HepG2 (cell line): ENCODE measurements around the gene FAM118A. TPM values are rescaled to one million over a fixed set of nuclear protein-coding genes. Genes with fewer than 3 reads are reported as not detected.
A peak's percentile ranks its signal among the peaks of the same experiment; 100 is the strongest.

Experiments
- CENPBD1 ChIP-seq: sonication (generic); formaldehyde crosslinking; IDR thresholded peaks from 2 replicates; pipeline ENCODE4 v1.8.0; 2022; ENCODE audit warnings: missing genetic modification reagents, low read depth, mild to moderate bottlenecking, borderline replicate concordance
- DRAP1 ChIP-seq: IDR thresholded peaks from 2 replicates; pipeline ENCODE4 v1.6.1; 2016; ENCODE audit warnings: missing genetic modification reagents, missing compliant biosample characterization
- ETV6 ChIP-seq: sonication (generic); formaldehyde crosslinking; conservative IDR thresholded peaks from 2 replicates; pipeline ENCODE4 v1.4.0; 2020; ENCODE audit warnings: missing genetic modification reagents
- KIAA2018 ChIP-seq: sonication (generic); formaldehyde crosslinking; IDR thresholded peaks from 2 replicates; pipeline ENCODE4 v1.5.0; 2020; ENCODE audit warnings: mild to moderate bottlenecking, missing genetic modification reagents, borderline replicate concordance
- MNT ChIP-seq: fragments of 450-650 bp; IDR thresholded peaks from 2 replicates; pipeline ENCODE4 v1.6.1; 2016
- RFX1 ChIP-seq: fragments of 450-650 bp; IDR thresholded peaks from 2 replicates; pipeline ENCODE4 v1.6.1; 2017
- TARDBP ChIP-seq: sonication (generic); formaldehyde crosslinking; IDR thresholded peaks from 2 replicates; pipeline ENCODE4 v1.8.0; 2022; ENCODE audit warnings: mild to moderate bottlenecking, missing genetic modification reagents
- TRIM22 ChIP-seq: fragments of 450-650 bp; IDR thresholded peaks from 2 replicates; pipeline ENCODE4 v1.6.1; 2017
- ZBTB14 ChIP-seq: sonication (generic); formaldehyde crosslinking; IDR thresholded peaks from 2 replicates; pipeline ENCODE4 v1.4.0; 2020; ENCODE audit warnings: missing genetic modification reagents
- ZBTB49 ChIP-seq: sonication (generic); formaldehyde crosslinking; IDR thresholded peaks from 2 replicates; pipeline ENCODE4 v1.4.0; 2020; ENCODE audit warnings: missing genetic modification reagents, borderline replicate concordance
- ZKSCAN5 ChIP-seq: sonication (generic); formaldehyde crosslinking; IDR thresholded peaks from 2 replicates; pipeline ENCODE4 v1.5.1; 2020; ENCODE audit warnings: mild to moderate bottlenecking, missing genetic modification reagents
- ZNF326 ChIP-seq: sonication (generic); formaldehyde crosslinking; IDR thresholded peaks from 2 replicates; pipeline ENCODE4 v1.4.0; 2020; ENCODE audit warnings: missing genetic modification reagents, borderline replicate concordance
- ZNF543 ChIP-seq: sonication (generic); formaldehyde crosslinking; IDR thresholded peaks from 2 replicates; pipeline ENCODE4 v1.4.0; 2020; ENCODE audit warnings: mild to moderate bottlenecking, missing genetic modification reagents
- polyA plus RNA-seq, 8 experiments: library from polyadenylated mRNA; depleted of rRNA in 3 of 8; stranded (reverse) in 7 of 8; unstranded in 1 of 8; fragments of >200 nt; fragmentation: Illumina TruSeq in 4 of 8; extraction: Trizol in 4 of 8; gene quantifications; 2 replicates each; pipeline versions ENCODE4 v1.2.1 to v1.2.3, GENCODE V29; 2011 to 2016; ENCODE audit warnings: low read depth in 4 of 8, missing spikeins in 1 of 8, mixed read lengths in 1 of 8; ENCODE audit not compliant: insufficient read depth in 1 of 8
- total RNA-seq, 5 experiments: library from RNA; depleted of rRNA; stranded (reverse); fragments of >200 nt; fragmentation: Illumina TruSeq; extraction: Trizol; gene quantifications; 2 replicates each; pipeline ENCODE4 v1.2.3, GENCODE V29; 2016; ENCODE audit warnings: low read depth in 1 of 5

The FAM118A gene
- total and polyA plus RNA-seq, 2 of the 13 experiments (the other 11 are each of a cell fraction or from before 2014, with no cell fraction given) = 36.7 to 48.2 TPM

GRCh38 chr22:45273452-45274075, 36.2 kb upstream of the FAM118A start (continued):
- TF ChIP-seq KIAA2018 (CRISPR knock-in tag) (no peak), ZNF543 (CRISPR knock-in tag) (no peak; the same call in 1 of the 2 replicates), ZBTB14 (CRISPR knock-in tag) (no peak), TRIM22 (no peak), TARDBP (peak; percentile 97), ZKSCAN5 (CRISPR knock-in tag) (no peak), RFX1 (no peak), MNT (no peak), DRAP1 (CRISPR knock-in tag) (peak; percentile 57), ETV6 (CRISPR knock-in tag) (0 out of 2 replicates have a peak, but pooled peaks have one; percentile 1), CENPBD1 (CRISPR knock-in tag) (no peak), ZNF326 (no peak), ZBTB49 (no peak)
